Trophoblast cell (in vitro differentiated cells and primary cell): Measurements from ENCODE around the gene APOL1.

ENCODE experiments used
- DNase-seq, 2 donors: peaks; one replicate each; pipeline ENCODE4 v3.0.0-alpha.2; 2016
- H2AFZ ChIP-seq: 2 replicates; pipeline ENCODE4 v1.6.1; 2013; ENCODE audit warnings: low read length, moderate library complexity, mild to moderate bottlenecking; ENCODE audit not compliant: insufficient read depth, poor library complexity
- H2AK5ac ChIP-seq: 2 replicates; pipeline ENCODE4 v1.6.1; 2013; ENCODE audit warnings: mild to moderate bottlenecking, low read length
- H2BK120ac ChIP-seq: 2 replicates; pipeline ENCODE4 v1.6.1; 2013; ENCODE audit warnings: low read length, mild to moderate bottlenecking, moderate library complexity; ENCODE audit not compliant: insufficient read depth, poor library complexity
- H2BK12ac ChIP-seq: 2 replicates; pipeline ENCODE4 v1.6.1; 2013; ENCODE audit warnings: mild to moderate bottlenecking, low read length, moderate library complexity
- H2BK5ac ChIP-seq: 2 replicates; pipeline ENCODE4 v1.6.1; 2013; ENCODE audit warnings: low read length, low read depth, moderate library complexity, mild to moderate bottlenecking; ENCODE audit not compliant: poor library complexity
- H3K14ac ChIP-seq: 2 replicates; pipeline ENCODE4 v1.6.1; 2013; ENCODE audit warnings: mild to moderate bottlenecking, low read length
- H3K18ac ChIP-seq: 2 replicates; pipeline ENCODE4 v1.6.1; 2013; ENCODE audit warnings: mild to moderate bottlenecking, low read length
- H3K23ac ChIP-seq: 2 replicates; pipeline ENCODE4 v1.6.1; 2013; ENCODE audit warnings: low read length
- H3K27ac ChIP-seq: 2 replicates; pipeline ENCODE4 v1.5.1; 2013; ENCODE audit warnings: low read depth, mild to moderate bottlenecking, inconsistent platforms, low read length, moderate library complexity
- H3K27me3 ChIP-seq: 2 replicates; pipeline ENCODE4 v1.6.1; 2013; ENCODE audit warnings: inconsistent platforms, mild to moderate bottlenecking, low read length, moderate library complexity; ENCODE audit not compliant: insufficient read depth
- H3K36me3 ChIP-seq, 2 experiments: 1 replicate in 1 of 2; 2 replicates in 1 of 2; pipeline ENCODE4 v1.6.1; 2013; ENCODE audit warnings: low read length in 2 of 2, mild to moderate bottlenecking in 2 of 2, moderate library complexity in 1 of 2; ENCODE audit not compliant: insufficient read depth in 2 of 2, control insufficient read depth in 1 of 2
- H3K4ac ChIP-seq: 2 replicates; pipeline ENCODE4 v1.6.1; 2013; ENCODE audit warnings: low read depth, mild to moderate bottlenecking, low read length, moderate library complexity
- H3K4me1 ChIP-seq, 2 experiments: 1 replicate in 1 of 2; 2 replicates in 1 of 2; pipeline ENCODE4 v1.6.1; 2013; ENCODE audit warnings: low read length in 2 of 2, mild to moderate bottlenecking in 2 of 2, moderate library complexity in 1 of 2; ENCODE audit not compliant: insufficient read depth in 2 of 2, control insufficient read depth in 1 of 2
- H3K4me2 ChIP-seq: 2 replicates; pipeline ENCODE4 v1.6.1; 2013; ENCODE audit warnings: inconsistent platforms, mild to moderate bottlenecking, low read length, moderate library complexity
- H3K4me3 ChIP-seq: 2 replicates; pipeline ENCODE4 v1.5.1; 2013; ENCODE audit warnings: mild to moderate bottlenecking, low read depth, low read length, inconsistent platforms
- H3K79me1 ChIP-seq: one replicate; pipeline ENCODE4 v1.6.1; 2013; ENCODE audit warnings: low read length
- H3K79me2 ChIP-seq: 2 replicates; pipeline ENCODE4 v1.6.1; 2013; ENCODE audit warnings: low read length, mild to moderate bottlenecking; ENCODE audit not compliant: control insufficient read depth, insufficient read depth, poor library complexity
- H3K9ac ChIP-seq: 2 replicates; pipeline ENCODE4 v1.6.1; 2013; ENCODE audit warnings: mild to moderate bottlenecking, low read length
- H3K9me3 ChIP-seq: 2 replicates; pipeline ENCODE4 v1.6.1; 2013; ENCODE audit warnings: low read depth, mild to moderate bottlenecking, control low read depth, inconsistent platforms, low read length; ENCODE audit not compliant: insufficient read depth
- H4K12ac ChIP-seq: 2 replicates; pipeline ENCODE4 v1.6.1; 2013; ENCODE audit warnings: low read depth, mild to moderate bottlenecking, low read length, moderate library complexity
- H4K8ac ChIP-seq: 2 replicates; pipeline ENCODE4 v1.6.1; 2013; ENCODE audit warnings: low read depth, mild to moderate bottlenecking, low read length, moderate library complexity
- H4K91ac ChIP-seq: one replicate; pipeline ENCODE4 v1.6.1; 2013; ENCODE audit warnings: low read depth, mild to moderate bottlenecking, low read length, moderate library complexity
- WGBS: extraction: QIAGEN DNeasy Blood & Tissue Kit; methylation state at CpG from one replicate; pipeline ENCODE4 v1.1.7; 2013; ENCODE audit warnings: missing lambda C conversion rate; ENCODE audit not compliant: insufficient read length, insufficient coverage; ENCODE audit errors: extremely low coverage; 5-methylcytosine and 5-hydroxymethylcytosine counted together

Gene APOL1

GRCh38 chr22:36232715-36233401 lies 20.1 kb upstream of the APOL1 start:
- Histone ChIP-seq H4K91ac (no peak overlapping the region), H3K4ac (no peak overlapping the region), H3K27ac (no peak overlapping the region), H2AK5ac (no peak overlapping the region), H3K4me2 (no peak overlapping the region), H3K4me3 (no peak overlapping the region), H2AFZ (no peak overlapping the region), H2BK5ac (no peak overlapping the region), H3K36me3 (peaks cover 3 to 8% of the 10 kb centered on the region in 2 experiments), H2BK120ac (no peak overlapping the region), H3K9me3 (peaks cover under 1% of the 10 kb centered on the region), H3K18ac (no peak overlapping the region), H3K79me2 (no peaks in the 10 kb centered on the region), H2BK12ac (no peak overlapping the region), H3K4me1 (peaks cover 7 to 9% of the 10 kb centered on the region in 2 experiments), H3K9ac (no peak overlapping the region), H4K8ac (no peak overlapping the region), H3K27me3 (no peaks in the 10 kb centered on the region), H3K79me1 (no peaks in the 10 kb centered on the region), H3K14ac (no peak overlapping the region), H4K12ac (no peak overlapping the region), H3K23ac (no peak overlapping the region)
- no CpG with 5 or more reads among the region's 13 CpGs for WGBS
- DNase-seq: no peak

DNA sequence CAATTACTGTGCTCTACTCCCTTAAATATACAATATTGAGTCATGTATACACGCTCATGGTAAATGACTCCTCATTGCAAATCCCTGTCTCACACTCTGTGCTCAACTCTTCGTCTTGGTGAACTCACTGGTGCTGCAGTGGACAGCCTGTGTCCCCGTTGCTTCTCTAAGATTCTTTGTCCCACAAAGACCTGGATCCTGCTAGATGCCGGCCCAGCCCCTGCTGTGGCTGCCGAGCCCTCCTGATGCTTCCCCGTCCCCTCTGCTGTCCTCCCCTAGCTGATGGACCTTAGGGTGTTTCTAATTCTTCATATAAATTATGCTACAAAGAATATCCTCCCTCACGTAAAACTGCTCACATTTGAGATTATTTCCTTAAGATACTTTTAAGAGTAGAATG lies 19.1 kb upstream of the APOL1 start:
- H3K4ac ChIP-seq: no peak overlapping the region
- H3K36me3 ChIP-seq: peaks cover 0 to 5% of the 10 kb centered on the region in 2 experiments
- no peak overlapping the region for H4K91ac ChIP-seq
- WGBS: no CpG with 5 or more reads among the region's 7 CpGs
- H3K23ac ChIP-seq: no peak overlapping the region
- no peak overlapping the region for H2BK12ac ChIP-seq
- no peak overlapping the region for H2BK5ac ChIP-seq
- no peak overlapping the region for H3K4me2 ChIP-seq
- no peak overlapping the region for H2AFZ ChIP-seq
- peaks cover 2% of the 10 kb centered on the region for H3K79me2 ChIP-seq
- no peak overlapping the region for H2AK5ac ChIP-seq
- H3K4me1 ChIP-seq: peaks cover 5 to 10% of the 10 kb centered on the region in 2 experiments
- no peak overlapping the region for H4K8ac ChIP-seq
- no peak overlapping the region for H3K9ac ChIP-seq
- H3K79me1 ChIP-seq: peaks cover 2% of the 10 kb centered on the region
- H3K27ac ChIP-seq: no peak overlapping the region
- H4K12ac ChIP-seq: no peak overlapping the region
- no peaks in the 10 kb centered on the region for H3K9me3 ChIP-seq
- no peak for DNase-seq
- H3K27me3 ChIP-seq: no peaks in the 10 kb centered on the region
- no peak overlapping the region for H3K14ac ChIP-seq
- H2BK120ac ChIP-seq: no peak overlapping the region
- H3K18ac ChIP-seq: no peak overlapping the region
- H3K4me3 ChIP-seq: no peak overlapping the region

- Histone ChIP-seq H3K27me3 (no peaks in the 10 kb centered on the region), H3K4me2 (no peak overlapping the region), H2AK5ac (no peak overlapping the region), H4K8ac (no peak overlapping the region), H3K4me3 (no peak overlapping the region), H3K4me1 (peaks cover 5 to 11% of the 10 kb centered on the region in 2 experiments), H2AFZ (no peak overlapping the region), H3K14ac (no peak overlapping the region), H4K12ac (no peak overlapping the region), H3K79me2 (peaks cover 4% of the 10 kb centered on the region), H3K79me1 (peaks cover 6% of the 10 kb centered on the region), H3K9me3 (no peaks in the 10 kb centered on the region), H2BK12ac (no peak overlapping the region), H2BK120ac (no peak overlapping the region), H2BK5ac (no peak overlapping the region), H3K18ac (no peak overlapping the region), H3K36me3 (peaks cover 0 to 5% of the 10 kb centered on the region in 2 experiments), H3K9ac (no peak overlapping the region), H4K91ac (no peak overlapping the region), H3K23ac (no peak overlapping the region), H3K27ac (no peak overlapping the region), H3K4ac (no peak overlapping the region)
- no peak for DNase-seq
- no CpG with 5 or more reads among the region's 2 CpGs for WGBS
Observed at GRCh38 chr22:36234213-36234612, 18.7 kb upstream of the APOL1 start.

GRCh38 chr22:36234919-36235318 lies 18.0 kb upstream of the APOL1 start:
- Histone ChIP-seq H3K18ac (no peak overlapping the region), H3K4me2 (no peak overlapping the region), H3K36me3 (peaks cover 0 to 5% of the 10 kb centered on the region in 2 experiments), H3K4me1 (peaks cover 5 to 12% of the 10 kb centered on the region in 2 experiments), H4K91ac (no peak overlapping the region), H3K14ac (no peak overlapping the region), H4K8ac (no peak overlapping the region), H2BK5ac (no peak overlapping the region), H3K27me3 (no peaks in the 10 kb centered on the region), H3K27ac (no peak overlapping the region), H2BK120ac (no peak overlapping the region), H3K23ac (no peak overlapping the region), H3K79me1 (peaks cover 7% of the 10 kb centered on the region), H2BK12ac (no peak overlapping the region), H2AFZ (no peak overlapping the region), H4K12ac (no peak overlapping the region), H3K9ac (no peak overlapping the region), H3K4ac (no peak overlapping the region), H3K9me3 (no peaks in the 10 kb centered on the region), H3K4me3 (no peak overlapping the region), H2AK5ac (no peak overlapping the region), H3K79me2 (peaks cover 4% of the 10 kb centered on the region)
- no peak for DNase-seq
- WGBS: no CpG with 5 or more reads among the region's 2 CpGs
